Measurements from ENCODE around the gene FTCD. TPM values are rescaled to one million over a fixed set of nuclear protein-coding genes. Genes with fewer than 3 reads are reported as not detected.
"Not testable (repeated sequence)": the region's sequence is repeated elsewhere in the genome, so short reads cannot be mapped to it uniquely, and the experiment has no call there.

The FTCD gene
- total and polyA plus RNA-seq, 5 experiments from 2014 or later = 2.1 to 2.2 TPM; not detected in 3

GRCh38 chr21:46109313-46110221 is 45.8 kb downstream of the FTCD start:
- no peak overlapping the region for H3K27ac Mint-ChIP-seq
- H3K4me1 Mint-ChIP-seq = peaks cover 0 to 2% (median 0%) of the 10 kb centered on the region in 4 donors
- peaks cover 0 to 2% (median 0%) of the 10 kb centered on the region in 5 donors for H3K27me3 Mint-ChIP-seq
- no peak overlapping the region for H3K4me3 Mint-ChIP-seq
- ATAC-seq = no peak
- POLR2A ChIA-PET = no interaction called here
- H3K9me3 Mint-ChIP-seq = peaks cover 0 to 19% (median 4%) of the 10 kb centered on the region in 9 donors
- peak in 3 of 10 donors; percentile 3 to 53 (median 15) for DNase-seq
- H3K36me3 Mint-ChIP-seq = peaks cover 0 to 25% (median 17%) of the 10 kb centered on the region in 3 donors

DNA sequence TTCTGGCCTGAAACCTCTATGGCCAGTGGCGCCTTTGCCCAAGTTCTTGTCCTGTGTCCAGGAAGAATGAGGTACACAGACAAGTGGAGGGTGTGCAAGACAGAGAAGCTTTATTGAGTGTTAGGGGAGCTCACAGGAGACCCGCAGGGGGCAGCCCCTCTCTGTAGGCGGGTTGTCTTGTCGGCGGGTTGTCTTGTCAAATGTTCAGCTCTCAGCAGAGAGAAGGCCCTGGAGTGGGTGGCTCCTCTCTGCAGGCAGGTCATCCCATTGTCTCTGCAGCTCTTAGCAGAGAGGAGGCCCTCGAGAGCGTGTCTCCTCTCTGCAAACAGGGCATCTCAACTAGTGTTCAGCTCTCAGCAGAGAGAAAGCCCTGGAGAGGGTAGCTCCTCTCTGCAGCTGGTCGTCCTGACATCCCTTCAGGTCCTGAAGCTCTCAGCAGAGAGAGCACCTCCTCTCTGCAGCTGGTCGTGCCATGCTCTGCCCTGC is 46.5 kb downstream of the FTCD start:
- no peak for ATAC-seq
- peaks cover 0 to 2% (median 0%) of the 10 kb centered on the region in 4 donors for H3K4me1 Mint-ChIP-seq
- POLR2A ChIA-PET = no interaction called here
- no peak overlapping the region for H3K4me3 Mint-ChIP-seq
- DNase-seq = peak in 2 of 10 donors; percentile 15 to 59
- H3K9me3 Mint-ChIP-seq = peaks cover 3 to 25% (median 8%) of the 10 kb centered on the region in 9 donors
- H3K27me3 Mint-ChIP-seq = peaks cover 0 to 9% (median 0%) of the 10 kb centered on the region in 5 donors
- peaks cover 7 to 26% (median 10%) of the 10 kb centered on the region in 3 donors for H3K36me3 Mint-ChIP-seq
- H3K27ac Mint-ChIP-seq = no peak overlapping the region

DNA sequence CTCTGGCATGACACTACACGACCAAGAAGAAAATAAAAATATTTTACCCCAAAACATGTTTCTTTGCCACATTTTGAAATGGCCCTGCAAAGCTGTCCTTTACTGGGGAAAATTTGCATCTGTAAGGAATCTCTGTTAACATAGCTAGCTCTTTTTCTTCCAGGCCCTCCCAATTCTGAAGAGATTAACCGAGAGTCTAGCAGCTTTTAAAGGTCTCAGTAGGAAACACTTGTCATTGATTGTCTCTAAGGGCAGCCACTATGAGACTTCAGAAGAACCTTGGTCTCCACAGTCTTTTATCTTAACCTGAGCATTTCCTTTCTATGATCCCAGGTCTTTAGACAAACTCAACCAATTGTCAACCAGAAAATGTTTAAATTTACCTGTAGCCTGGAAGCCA is 48.0 kb downstream of the FTCD start:
- ATAC-seq, POLR2A ChIA-PET, H3K27ac Mint-ChIP-seq, H3K4me1 Mint-ChIP-seq, H3K4me3 Mint-ChIP-seq, DNase-seq: not testable (repeated sequence)
- H3K27me3 Mint-ChIP-seq = peaks cover 0 to 24% (median 6%) of the 10 kb centered on the region in 5 donors
- peaks cover 10 to 39% (median 22%) of the 10 kb centered on the region in 9 donors for H3K9me3 Mint-ChIP-seq
- peaks cover 5 to 27% (median 22%) of the 10 kb centered on the region in 3 donors for H3K36me3 Mint-ChIP-seq

DNA sequence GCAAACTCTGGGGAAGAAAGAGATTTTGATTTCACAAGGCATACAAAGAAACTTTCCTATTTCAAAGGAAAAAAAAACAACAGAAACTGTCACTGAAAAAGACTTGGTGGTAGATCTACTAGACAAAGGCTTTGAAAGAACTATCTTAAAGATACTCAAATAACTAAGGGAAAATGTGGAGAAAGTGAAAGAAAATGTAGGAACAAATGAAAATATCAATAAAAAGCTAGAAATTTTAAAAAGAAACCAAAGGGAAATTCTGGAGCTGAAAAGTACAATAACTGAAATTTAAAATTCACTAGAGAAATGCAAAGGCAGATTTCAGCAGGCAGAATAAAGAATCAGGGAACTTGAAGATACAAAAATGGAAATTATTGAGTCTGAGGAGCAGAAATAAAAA is 51.3 kb downstream of the FTCD start:
- H3K9me3 Mint-ChIP-seq = peaks cover 11 to 47% (median 25%) of the 10 kb centered on the region in 9 donors
- no peak for DNase-seq
- peaks cover 5 to 30% (median 23%) of the 10 kb centered on the region in 3 donors for H3K36me3 Mint-ChIP-seq
- H3K4me1 Mint-ChIP-seq = peaks cover 0 to 9% (median 6%) of the 10 kb centered on the region in 4 donors
- POLR2A ChIA-PET = no interaction called here
- H3K27me3 Mint-ChIP-seq = peaks cover 0 to 46% (median 18%) of the 10 kb centered on the region in 5 donors
- no peak overlapping the region for H3K27ac Mint-ChIP-seq
- no peak overlapping the region for H3K4me3 Mint-ChIP-seq
- ATAC-seq = no peak

DNA sequence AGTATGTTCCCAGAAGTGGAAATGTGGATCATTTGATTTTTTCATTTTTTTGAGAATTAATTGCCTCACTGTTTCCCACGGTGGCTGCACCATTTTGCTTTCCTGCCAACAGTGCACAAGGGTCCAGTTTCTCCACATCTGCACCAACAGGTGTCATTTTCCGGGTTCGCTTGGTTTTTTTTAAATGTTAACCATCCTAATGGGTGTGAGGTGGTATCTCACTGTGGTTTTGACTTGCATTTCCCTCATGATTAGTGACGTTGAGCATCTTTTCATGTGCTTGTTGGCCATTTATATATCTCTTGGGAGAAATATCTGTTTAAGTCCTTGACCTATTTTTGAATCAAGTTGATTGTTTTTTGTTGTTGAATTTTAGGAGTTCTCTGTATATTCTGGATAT is 54.5 kb downstream of the FTCD start:
- ATAC-seq (no peak), DNase-seq (no peak)
- Mint-ChIP-seq H3K27me3 (peaks cover 0 to 46% (median 18%) of the 10 kb centered on the region in 5 donors), H3K4me3 (peak overlapping the region in 6 of 10 donors; percentile 12 to 69 (median 46)), H3K36me3 (peaks cover 5 to 23% (median 20%) of the 10 kb centered on the region in 3 donors), H3K9me3 (peaks cover 7 to 38% (median 21%) of the 10 kb centered on the region in 9 donors), H3K27ac (peak overlapping the region in 2 of 10 donors; percentile 4 to 76), H3K4me1 (peaks cover 6 to 13% (median 11%) of the 10 kb centered on the region in 4 donors)
- POLR2A ChIA-PET = no interaction called here

- POLR2A ChIA-PET = no interaction called here
- Mint-ChIP-seq H3K9me3 (peaks cover 7 to 33% (median 21%) of the 10 kb centered on the region in 9 donors), H3K27me3 (peaks cover 0 to 46% (median 18%) of the 10 kb centered on the region in 5 donors), H3K36me3 (peaks cover 5 to 23% (median 16%) of the 10 kb centered on the region in 3 donors), H3K27ac (peak overlapping the region in 2 of 10 donors; percentile 4 to 76), H3K4me3 (peak overlapping the region; percentile 1 to 69 (median 41)), H3K4me1 (peaks cover 6 to 15% (median 12%) of the 10 kb centered on the region in 4 donors)
- ATAC-seq (no peak), DNase-seq (peak in 1 of 10 donors; percentile 3)
Measured at GRCh38 chr21:46100426-46100825, 55.0 kb downstream of the FTCD start.

- Mint-ChIP-seq H3K36me3 (peaks cover 5 to 23% (median 16%) of the 10 kb centered on the region in 3 donors), H3K4me1 (peaks cover 6 to 16% (median 12%) of the 10 kb centered on the region in 4 donors), H3K27me3 (peaks cover 0 to 46% (median 18%) of the 10 kb centered on the region in 5 donors), H3K4me3 (peak overlapping the region; percentile 27 to 69 (median 58)), H3K9me3 (peaks cover 7 to 31% (median 21%) of the 10 kb centered on the region in 9 donors), H3K27ac (peak overlapping the region in 4 of 10 donors; percentile 16 to 73 (median 50))
- DNase-seq = no peak
- ATAC-seq = no peak
- POLR2A ChIA-PET = no interaction called here
Measured at GRCh38 chr21:46100020-46100419, 55.4 kb downstream of the FTCD start.

DNA sequence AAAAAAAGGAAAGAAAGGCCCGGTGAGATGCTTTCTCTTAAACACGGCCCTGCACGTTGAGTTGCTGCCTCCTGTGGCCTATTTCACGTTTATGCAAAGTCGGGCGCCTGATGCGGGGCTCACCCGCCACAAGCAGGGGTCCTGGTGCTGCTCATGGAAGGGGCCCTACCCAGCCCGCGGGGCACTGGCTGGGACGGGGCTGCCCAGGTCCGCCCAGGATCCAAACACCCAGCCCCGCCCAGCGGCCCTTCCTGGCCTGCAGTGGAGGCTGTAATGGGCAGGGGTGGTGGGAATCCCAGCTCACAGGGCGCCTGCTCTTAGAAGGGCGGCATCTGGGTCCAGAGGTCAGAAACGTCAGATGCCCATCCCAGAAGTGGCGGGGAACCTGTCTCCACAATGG is 55.9 kb downstream of the FTCD start:
- Mint-ChIP-seq H3K4me3 (peak overlapping the region in 9 of 10 donors; percentile 60 to 82 (median 76)), H3K27me3 (peaks cover 0 to 44% (median 18%) of the 10 kb centered on the region in 5 donors), H3K36me3 (peaks cover 5 to 23% (median 15%) of the 10 kb centered on the region in 3 donors), H3K9me3 (peaks cover 6 to 28% (median 19%) of the 10 kb centered on the region in 9 donors), H3K27ac (peak overlapping the region in 1 of 10 donors; percentile 38), H3K4me1 (peaks cover 6 to 16% (median 12%) of the 10 kb centered on the region in 4 donors)
- DNase-seq (peak in 6 of 10 donors; percentile 10 to 62 (median 24)), ATAC-seq (peak in 1 of 2 donors; percentile 26)
- POLR2A ChIA-PET = interaction anchor here (0.7 to 1.6 kb wide), 4 partner anchors 126 to 327 kb away, joined by 3 to 10 read pairs (median 4); no protein-coding TSS in a partner anchor

- POLR2A ChIA-PET = interaction anchor here (0.7 to 1.6 kb wide), 5 partner anchors 33 to 327 kb away, joined by 3 to 10 read pairs (median 3); no protein-coding TSS in a partner anchor
- Mint-ChIP-seq H3K36me3 (peaks cover 3 to 13% (median 8%) of the 10 kb centered on the region in 3 donors), H3K9me3 (peaks cover 4 to 19% (median 12%) of the 10 kb centered on the region in 9 donors), H3K4me3 (peak overlapping the region; percentile 60 to 85 (median 76)), H3K27me3 (peaks cover 0 to 34% (median 18%) of the 10 kb centered on the region in 5 donors), H3K4me1 (peaks cover 6 to 18% (median 13%) of the 10 kb centered on the region in 4 donors), H3K27ac (peak overlapping the region in 2 of 10 donors; percentile 31 to 65)
- DNase-seq (peak in 7 of 10 donors; percentile 15 to 62 (median 32)), ATAC-seq (peak; percentile 39 to 59)
Measured at GRCh38 chr21:46098303-46099141, 56.9 kb downstream of the FTCD start.

DNA sequence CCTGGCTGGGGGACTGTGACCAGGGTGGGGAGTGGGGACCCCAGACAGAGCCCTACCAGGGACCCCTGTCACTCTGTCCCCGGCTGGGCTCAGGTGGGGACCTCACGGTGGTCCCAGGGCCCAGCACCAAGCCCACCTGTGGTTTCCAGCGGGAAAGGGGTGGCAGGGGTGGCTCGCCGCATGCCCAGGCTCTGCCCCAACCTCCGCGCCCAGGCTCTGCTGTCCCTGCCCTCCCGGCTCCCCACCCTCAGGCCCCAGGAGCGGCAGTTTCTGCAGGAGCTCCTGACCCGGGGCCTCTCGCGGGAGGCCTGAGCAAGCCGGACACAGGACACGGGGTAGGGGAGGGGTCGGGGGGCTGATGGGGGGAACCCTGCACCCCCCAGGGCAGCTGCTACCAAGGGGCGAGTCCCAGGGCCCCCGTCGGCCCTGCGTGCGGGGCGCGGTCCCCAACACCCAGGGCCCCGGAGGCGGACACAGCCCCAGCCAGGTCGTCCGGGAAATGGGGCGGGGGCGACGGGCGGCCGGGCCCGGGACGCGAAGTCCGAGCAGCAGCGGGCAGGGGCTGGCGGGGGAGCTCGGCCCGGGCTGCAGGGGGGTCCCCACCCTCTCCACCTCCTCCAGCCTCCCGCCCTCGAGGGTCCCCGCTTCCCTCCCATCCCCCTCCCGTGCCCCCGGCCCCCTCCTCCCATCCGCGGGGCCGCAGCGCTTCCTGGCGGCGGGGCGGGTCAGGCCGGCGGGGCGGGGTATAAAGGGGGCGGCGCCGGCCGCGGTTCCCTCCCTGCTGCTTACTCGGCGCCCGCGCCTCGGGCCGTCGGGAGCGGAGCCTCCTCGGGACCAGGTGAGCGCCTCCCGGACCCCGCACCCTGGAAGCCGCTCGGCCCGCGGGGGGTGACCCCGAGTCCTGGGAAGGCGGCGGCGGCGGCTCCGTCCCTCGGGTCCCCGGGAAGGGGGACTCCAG is 57.8 kb downstream of the FTCD start, which contains the start of gene COL6A2:
TSS of gene COL6A2 (plus strand) at position 777 of the 958 bp plus-strand sequence.
- POLR2A ChIA-PET = interaction anchor here (1.0 to 1.6 kb wide), 4 partner anchors 33 to 128 kb away, joined by 3 to 10 read pairs (median 5); no protein-coding TSS in a partner anchor
- Mint-ChIP-seq H3K9me3 (peaks cover 2 to 10% (median 6%) of the 10 kb centered on the region in 9 donors), H3K27me3 (peaks cover 0 to 25% (median 12%) of the 10 kb centered on the region in 5 donors), H3K36me3 (peaks cover 0 to 6% (median 4%) of the 10 kb centered on the region in 3 donors), H3K4me1 (peaks cover 6 to 18% (median 13%) of the 10 kb centered on the region in 4 donors), H3K27ac (peak within 1 kb of the TSS; percentile 5 to 93 (median 60)), H3K4me3 (peak within 1 kb of the TSS; percentile 60 to 85 (median 78))
- DNase-seq = peak; percentile 18 to 68 (median 56)
- ATAC-seq = peak; percentile 83 to 87

Measured in naive thymus-derived CD8-positive, alpha-beta T cell (primary cell).